Large intestine (tissue), 3 donors: ENCODE data around the gene C16orf46. TPM values are rescaled to one million over a fixed set of nuclear protein-coding genes. Genes with fewer than 3 reads are reported as not detected.
A peak's percentile ranks its signal among the peaks of the same experiment; 100 is the strongest.

ENCODE experiments used
- DNase-seq, 2 donors: peaks; one replicate each; pipeline versions ENCODE4 v3.0.0 to v3.0.0-alpha.2; 2013
- H3K27ac ChIP-seq: one replicate; pipeline ENCODE4 v1.5.1; 2013; ENCODE audit warnings: low read length
- H3K27me3 ChIP-seq: 2 replicates; pipeline ENCODE4 v1.6.1; 2013; ENCODE audit warnings: low read length; ENCODE audit not compliant: control insufficient read depth, insufficient read depth
- H3K36me3 ChIP-seq: 2 replicates; pipeline ENCODE4 v1.6.1; 2013; ENCODE audit warnings: low read length; ENCODE audit not compliant: control insufficient read depth, insufficient read depth
- H3K4me1 ChIP-seq: one replicate; pipeline ENCODE4 v1.6.1; 2013; ENCODE audit warnings: low read length; ENCODE audit not compliant: control insufficient read depth, insufficient read depth
- H3K4me3 ChIP-seq: one replicate; pipeline ENCODE4 v1.5.1; 2013; ENCODE audit warnings: low read length
- H3K9me3 ChIP-seq: one replicate; pipeline ENCODE4 v1.6.1; 2013; ENCODE audit warnings: mild to moderate bottlenecking, low read depth, low read length, moderate library complexity; ENCODE audit not compliant: control insufficient read depth
- WGBS: methylation state at CpG from one replicate; pipeline ENCODE4 v1.1.5; 2013; ENCODE audit warnings: low lambda C conversion rate; ENCODE audit not compliant: insufficient coverage; 5-methylcytosine and 5-hydroxymethylcytosine counted together
- polyA plus RNA-seq: library from polyadenylated mRNA; unstranded; fragments of 120-200 nt; gene quantifications from one replicate; pipeline ENCODE4 v1.2.1, GENCODE V29; 2013

C16orf46 gene
- polyA plus RNA-seq, 1 donor: 0.93 TPM

DNA sequence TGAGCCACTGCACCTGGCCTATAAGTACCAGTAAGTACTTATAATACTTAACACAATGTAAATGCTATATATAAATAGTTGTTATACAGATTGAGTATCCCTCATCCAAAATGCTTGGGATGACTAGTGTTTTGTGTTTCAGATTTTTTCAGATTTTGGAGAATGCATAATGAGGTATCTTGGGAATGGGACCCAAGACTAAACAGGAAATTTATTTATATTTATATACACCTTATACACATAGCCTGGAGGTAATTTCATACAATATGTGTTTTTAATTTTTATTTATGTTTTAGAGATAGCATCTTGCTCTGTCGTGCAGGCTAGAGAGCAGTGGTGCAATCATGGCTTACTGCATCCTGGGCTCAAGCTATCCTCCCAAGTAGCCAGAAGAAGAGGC is 28.9 kb upstream of the C16orf46 start:
- Histone ChIP-seq H3K27ac (no peak overlapping the region), H3K9me3 (no peaks in the 10 kb centered on the region), H3K36me3 (no peaks in the 10 kb centered on the region), H3K27me3 (no peaks in the 10 kb centered on the region), H3K4me3 (no peak overlapping the region), H3K4me1 (no peaks in the 10 kb centered on the region)
- no CpG with 5 or more reads among the region's 1 CpG for WGBS
- DNase-seq: no peak

DNA sequence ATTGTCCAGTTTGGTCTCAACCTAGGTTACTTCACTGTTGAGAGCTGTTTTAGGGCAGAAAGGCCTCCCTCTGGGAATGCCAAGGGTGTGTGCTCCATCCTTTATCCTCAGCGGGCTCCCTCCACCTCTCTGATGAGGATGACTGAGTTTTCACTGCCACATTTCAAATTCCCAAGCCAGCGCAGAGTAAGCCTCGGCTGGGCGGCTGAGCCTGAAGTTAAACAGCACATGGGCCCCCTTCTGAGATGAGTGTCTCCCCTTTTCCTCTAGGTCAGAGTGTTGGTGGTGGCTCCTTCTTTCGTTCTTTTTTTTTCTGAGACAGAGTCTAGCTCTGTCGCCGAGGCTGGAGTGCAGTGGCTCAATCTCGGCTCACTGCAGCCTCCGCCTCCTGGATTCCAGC is 24.7 kb upstream of the C16orf46 start:
- no peak overlapping the region for H3K4me3 ChIP-seq
- H3K27me3 ChIP-seq: no peaks in the 10 kb centered on the region
- WGBS: no CpG with 5 or more reads among the region's 9 CpGs
- no peak for DNase-seq
- H3K36me3 ChIP-seq: no peaks in the 10 kb centered on the region
- no peak overlapping the region for H3K27ac ChIP-seq
- H3K4me1 ChIP-seq: peaks cover 5% of the 10 kb centered on the region
- H3K9me3 ChIP-seq: no peaks in the 10 kb centered on the region

DNA sequence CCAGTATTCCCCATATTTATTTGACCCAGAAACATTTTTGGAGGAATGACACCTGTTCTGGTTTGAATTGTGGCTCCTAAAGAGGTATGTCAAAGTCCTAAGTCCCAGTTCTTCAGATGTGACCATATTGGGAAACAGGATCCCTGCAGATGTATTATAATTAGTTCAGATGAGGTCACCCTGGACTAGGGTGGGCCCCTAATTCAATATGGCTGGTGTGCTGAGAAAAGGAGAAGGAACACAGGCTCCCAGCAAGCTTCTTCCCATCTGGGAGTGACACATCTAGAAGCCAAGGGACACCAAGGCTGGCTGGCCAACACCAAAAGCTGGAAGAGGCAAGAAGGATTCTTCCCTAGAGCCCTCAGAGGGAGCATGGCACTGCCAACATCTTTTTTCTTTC is 22.9 kb upstream of the C16orf46 start:
- H3K36me3 ChIP-seq: no peaks in the 10 kb centered on the region
- H3K4me1 ChIP-seq: peaks cover 7% of the 10 kb centered on the region
- H3K27ac ChIP-seq: no peak overlapping the region
- no peak overlapping the region for H3K4me3 ChIP-seq
- H3K27me3 ChIP-seq: no peaks in the 10 kb centered on the region
- no peak for DNase-seq
- H3K9me3 ChIP-seq: no peaks in the 10 kb centered on the region

DNA sequence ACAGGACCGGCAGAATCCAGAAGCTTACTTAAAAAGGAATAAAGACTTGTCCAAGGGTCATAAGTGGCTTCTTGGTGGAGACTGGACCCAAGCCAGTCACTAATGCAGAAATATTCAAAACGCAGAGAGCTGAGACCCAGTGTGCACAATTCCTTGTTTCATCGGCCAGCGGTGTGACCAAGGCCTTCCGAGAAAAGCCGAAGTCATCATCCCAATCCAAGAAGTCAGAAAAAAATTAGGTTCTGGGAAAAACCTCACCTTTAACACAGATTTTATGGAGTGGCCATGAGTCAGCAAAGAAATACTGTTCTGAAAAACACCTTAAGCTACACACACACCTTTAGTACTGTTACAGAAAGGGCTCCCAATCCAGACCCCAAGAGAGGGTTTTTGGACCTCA is 20.2 kb upstream of the C16orf46 start:
- no peak overlapping the region for H3K4me3 ChIP-seq
- no peaks in the 10 kb centered on the region for H3K27me3 ChIP-seq
- DNase-seq: no peak
- H3K4me1 ChIP-seq: peaks cover 9% of the 10 kb centered on the region
- peak overlapping the region; percentile 81 for H3K27ac ChIP-seq
- H3K9me3 ChIP-seq: no peaks in the 10 kb centered on the region
- no CpG with 5 or more reads among the region's 6 CpGs for WGBS
- no peaks in the 10 kb centered on the region for H3K36me3 ChIP-seq

DNA sequence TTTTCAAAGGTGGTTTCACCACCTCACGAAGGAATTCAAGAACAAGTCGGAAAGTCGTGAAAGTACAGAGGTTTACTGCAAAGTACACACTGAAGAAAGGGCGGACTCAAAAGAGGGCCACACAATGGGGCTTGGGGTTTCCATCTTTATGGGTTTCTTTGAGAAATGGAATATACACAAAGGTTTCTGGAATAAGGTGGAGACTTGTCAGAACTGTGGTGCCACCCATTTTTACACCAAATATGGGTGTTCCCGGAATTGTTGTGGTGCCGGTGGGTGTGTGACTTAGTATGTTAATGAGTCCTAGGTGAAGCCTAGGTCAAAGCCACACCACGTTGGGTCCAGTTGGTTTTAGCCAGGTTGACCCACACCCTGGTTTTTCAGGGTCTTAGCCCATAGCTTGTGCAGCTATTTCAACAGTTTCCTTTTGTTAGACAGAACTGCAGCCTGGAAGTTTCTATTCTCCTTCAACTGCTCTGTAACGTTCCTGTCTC is 19.7 kb upstream of the C16orf46 start:
- no peaks in the 10 kb centered on the region for H3K36me3 ChIP-seq
- H3K27ac ChIP-seq: peak overlapping the region; percentile 81
- no peaks in the 10 kb centered on the region for H3K9me3 ChIP-seq
- WGBS: no CpG with 5 or more reads among the region's 8 CpGs
- no peaks in the 10 kb centered on the region for H3K27me3 ChIP-seq
- DNase-seq: no peak
- H3K4me1 ChIP-seq: peaks cover 9% of the 10 kb centered on the region
- peak overlapping the region; percentile 15 for H3K4me3 ChIP-seq

DNA sequence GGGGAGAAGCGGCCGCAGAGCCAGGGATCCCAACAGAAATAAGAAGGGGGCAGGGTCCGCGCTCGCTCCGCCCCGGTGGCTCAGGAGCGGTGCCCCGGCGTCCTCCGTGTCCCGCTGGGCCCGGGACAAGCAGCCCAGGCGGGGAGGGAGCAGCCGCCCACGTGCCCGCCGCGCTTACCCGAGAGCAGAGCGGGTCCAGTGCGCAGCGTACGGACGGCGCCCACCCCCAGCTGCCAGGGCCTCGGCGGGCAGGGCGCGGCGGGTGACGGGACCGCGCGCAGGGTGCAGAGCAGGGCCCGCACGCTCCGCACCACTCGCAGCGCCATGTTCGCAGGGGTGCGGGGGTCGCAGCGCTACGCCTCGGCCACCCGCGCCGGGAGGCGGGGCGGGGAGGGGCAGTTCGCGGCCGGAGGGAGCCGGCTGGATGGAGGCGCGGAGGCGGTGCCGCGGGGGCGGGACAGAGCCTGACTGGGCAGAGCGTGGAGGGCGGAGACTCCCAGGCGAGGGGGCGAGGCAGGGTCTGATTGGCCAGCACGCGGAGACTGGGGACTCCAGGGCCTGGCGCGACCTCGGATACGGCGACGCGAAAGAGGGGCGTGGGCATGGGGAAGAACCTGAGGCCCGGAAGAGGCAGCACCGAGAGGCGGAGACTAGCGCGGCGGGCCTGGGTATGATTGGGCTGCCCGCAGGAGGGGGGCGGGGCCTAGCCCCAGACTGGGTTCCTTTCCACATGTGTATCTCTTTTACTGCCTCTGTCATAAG is 19.1 kb upstream of the C16orf46 start, which contains the start of gene GCSH:
Gene GCSH, minus strand, starts transcription at position 443 of the 762 bp plus-strand sequence. Its CDS starts 117 bp downstream, at position 326.
- Histone ChIP-seq H3K27ac (peak within 1 kb of the TSS; percentile 81), H3K27me3 (no peaks in the 10 kb centered on the region), H3K4me1 (peaks cover 9% of the 10 kb centered on the region), H3K9me3 (no peaks in the 10 kb centered on the region), H3K4me3 (peak within 1 kb of the TSS; percentile 80), H3K36me3 (no peaks in the 10 kb centered on the region)
- peak; percentile 99 to 100 for DNase-seq
- no CpG with 5 or more reads among the region's 83 CpGs for WGBS

DNA sequence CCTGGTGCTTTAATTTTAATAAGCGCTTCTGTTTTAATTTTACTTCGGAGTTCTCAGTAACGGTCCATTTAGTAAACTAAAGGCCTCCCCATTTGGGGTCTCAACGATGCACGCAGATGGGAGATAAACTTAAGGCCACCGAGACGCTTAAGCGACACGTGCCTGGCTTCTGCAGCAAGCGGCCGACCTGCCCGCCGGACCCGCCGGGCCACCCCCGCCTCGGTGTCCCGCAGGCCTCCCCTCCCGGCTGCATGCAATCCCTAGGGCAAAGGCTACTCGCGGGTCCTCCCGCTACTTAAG is 18.6 kb upstream of the C16orf46 start:
- H3K4me3 ChIP-seq: peak overlapping the region; percentile 80
- H3K9me3 ChIP-seq: no peaks in the 10 kb centered on the region
- H3K27ac ChIP-seq: peak overlapping the region; percentile 75
- no peaks in the 10 kb centered on the region for H3K27me3 ChIP-seq
- WGBS: no CpG with 5 or more reads among the region's 22 CpGs
- H3K36me3 ChIP-seq: no peaks in the 10 kb centered on the region
- no peak for DNase-seq
- H3K4me1 ChIP-seq: peaks cover 9% of the 10 kb centered on the region

DNA sequence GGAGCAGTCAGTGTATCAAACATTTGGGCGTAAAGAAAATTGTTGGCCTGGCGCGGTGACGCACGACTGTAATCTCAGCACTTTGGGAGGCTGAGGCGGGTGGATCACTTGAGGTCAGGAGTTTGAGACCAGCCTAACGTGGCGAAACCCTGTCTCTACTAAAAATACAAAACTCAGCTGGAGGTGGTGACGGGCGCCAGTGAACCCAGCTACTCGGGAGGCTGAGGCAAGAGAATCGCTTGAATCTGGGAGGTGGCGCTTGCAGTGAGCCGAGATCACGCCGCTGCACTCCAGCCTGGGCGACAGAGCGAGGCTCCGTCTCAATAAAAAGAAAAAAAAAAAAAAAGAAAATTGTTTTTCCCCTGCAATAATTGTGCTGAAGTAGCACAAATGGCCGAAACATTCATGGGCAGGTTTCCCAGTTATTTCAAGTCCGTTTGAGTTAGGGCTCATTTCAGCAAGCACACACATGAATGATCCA is 17.8 kb upstream of the C16orf46 start:
- no peak for DNase-seq
- no peaks in the 10 kb centered on the region for H3K9me3 ChIP-seq
- no peak overlapping the region for H3K4me3 ChIP-seq
- H3K27me3 ChIP-seq: no peaks in the 10 kb centered on the region
- no peaks in the 10 kb centered on the region for H3K36me3 ChIP-seq
- WGBS: 75% methylated on average over 6 of the region's 21 CpGs
- H3K4me1 ChIP-seq: peaks cover 9% of the 10 kb centered on the region
- H3K27ac ChIP-seq: no peak overlapping the region

DNA sequence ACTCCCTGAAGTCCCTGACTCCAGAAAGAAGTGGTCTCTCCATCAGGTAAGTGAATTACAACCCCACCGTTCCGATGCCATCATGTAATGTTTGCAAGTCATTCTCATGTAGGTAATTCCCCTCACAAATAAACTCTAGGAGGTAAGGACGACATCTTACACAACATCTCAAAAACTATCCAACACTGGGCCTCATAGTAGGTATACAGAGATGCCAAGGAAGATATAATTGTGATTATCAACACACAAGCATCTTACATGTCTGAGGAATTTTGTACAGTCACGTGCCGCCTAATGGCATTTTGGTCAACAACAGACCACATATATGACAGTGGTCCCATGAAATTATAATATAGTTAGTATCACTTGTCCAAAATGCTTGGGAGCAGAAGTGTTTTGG is 11.8 kb upstream of the C16orf46 start:
- no peaks in the 10 kb centered on the region for H3K9me3 ChIP-seq
- DNase-seq: no peak
- H3K27me3 ChIP-seq: no peaks in the 10 kb centered on the region
- no peaks in the 10 kb centered on the region for H3K4me1 ChIP-seq
- peaks cover 5% of the 10 kb centered on the region for H3K36me3 ChIP-seq
- no CpG with 5 or more reads among the region's 5 CpGs for WGBS
- no peak overlapping the region for H3K27ac ChIP-seq
- no peak overlapping the region for H3K4me3 ChIP-seq

DNA sequence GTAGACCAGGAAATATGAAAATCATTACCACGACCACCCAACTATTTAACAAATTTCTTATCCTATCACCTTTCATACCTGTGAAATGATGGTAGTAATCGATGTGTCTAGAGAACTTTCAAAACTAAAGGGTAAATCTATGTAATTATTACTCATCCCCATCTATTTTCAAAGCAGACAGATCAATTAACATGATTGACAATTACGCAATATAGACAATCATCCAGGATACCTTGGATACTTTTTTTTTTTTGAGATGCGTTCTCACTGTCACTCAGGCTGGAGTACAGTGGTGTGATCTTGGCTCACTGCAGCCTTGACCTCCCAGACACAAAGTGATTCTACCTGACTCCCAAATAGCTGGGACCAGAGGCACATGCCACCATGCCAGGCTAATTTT is 4.0 kb upstream of the C16orf46 start:
- no peak overlapping the region for H3K4me3 ChIP-seq
- no peak for DNase-seq
- WGBS: 100% methylated on average over 1 of the region's 4 CpGs
- H3K9me3 ChIP-seq: no peaks in the 10 kb centered on the region
- no peaks in the 10 kb centered on the region for H3K36me3 ChIP-seq
- H3K27me3 ChIP-seq: no peaks in the 10 kb centered on the region
- H3K4me1 ChIP-seq: no peaks in the 10 kb centered on the region
- H3K27ac ChIP-seq: no peak overlapping the region

DNA sequence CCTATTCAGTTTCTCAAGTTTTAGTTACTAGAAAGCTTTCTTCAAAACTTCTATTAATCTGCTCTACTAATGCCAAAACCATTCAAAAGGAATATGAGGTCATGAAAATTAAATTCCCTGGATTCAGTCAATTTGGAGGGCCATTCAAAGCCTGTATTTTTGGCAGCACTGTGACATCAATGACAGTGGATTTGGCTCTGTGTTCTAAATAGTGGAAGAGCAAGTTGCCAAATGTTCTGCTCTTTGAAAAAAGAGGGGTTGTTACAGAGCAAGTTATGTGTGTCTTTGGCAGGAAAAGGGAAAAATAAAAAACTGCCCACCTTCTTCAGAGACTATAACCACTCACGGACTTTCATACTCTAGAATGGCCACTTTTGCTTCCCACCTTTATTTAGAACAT is 3.2 kb upstream of the C16orf46 start:
- Histone ChIP-seq H3K9me3 (no peaks in the 10 kb centered on the region), H3K27ac (no peak overlapping the region), H3K4me3 (no peak overlapping the region), H3K36me3 (no peaks in the 10 kb centered on the region), H3K4me1 (no peaks in the 10 kb centered on the region), H3K27me3 (no peaks in the 10 kb centered on the region)
- DNase-seq: no peak
- WGBS: no CpG with 5 or more reads among the region's 1 CpG
